BE2C (cell line): ENCODE measurements around the gene DCAF17.

ENCODE experiments used
- DNase-seq: peaks from one replicate; pipeline ENCODE4 v3.0.0-alpha.2; 2020
- H3K27me3 ChIP-seq: fragments of 250-450 bp; sonication (Bioruptor Pico); 2 replicates; pipeline ENCODE4 v1.5.1; 2020; ENCODE audit warnings: mild to moderate bottlenecking
- H3K36me3 ChIP-seq: fragments of 250-450 bp; sonication (Bioruptor Pico); 2 replicates; pipeline ENCODE4 v1.5.1; 2020; ENCODE audit warnings: mild to moderate bottlenecking
- H3K4me1 ChIP-seq: fragments of 250-450 bp; sonication (Bioruptor Pico); 2 replicates; pipeline ENCODE4 v1.5.1; 2020
- H3K4me3 ChIP-seq: 2 replicates; pipeline ENCODE4 v1.5.1; 2011; ENCODE audit warnings: low read depth, low read length
- H3K9me3 ChIP-seq: fragments of 250-450 bp; sonication (Bioruptor Pico); 2 replicates; pipeline ENCODE4 v1.5.1; 2020
- TF ChIP-seq, protein P1 (sequence below): IDR thresholded peaks from 2 replicates; pipeline ENCODE4 v1.5.1; 2012; ENCODE audit warnings: mild to moderate bottlenecking, low read depth, low read length

DCAF17 gene

DNA sequence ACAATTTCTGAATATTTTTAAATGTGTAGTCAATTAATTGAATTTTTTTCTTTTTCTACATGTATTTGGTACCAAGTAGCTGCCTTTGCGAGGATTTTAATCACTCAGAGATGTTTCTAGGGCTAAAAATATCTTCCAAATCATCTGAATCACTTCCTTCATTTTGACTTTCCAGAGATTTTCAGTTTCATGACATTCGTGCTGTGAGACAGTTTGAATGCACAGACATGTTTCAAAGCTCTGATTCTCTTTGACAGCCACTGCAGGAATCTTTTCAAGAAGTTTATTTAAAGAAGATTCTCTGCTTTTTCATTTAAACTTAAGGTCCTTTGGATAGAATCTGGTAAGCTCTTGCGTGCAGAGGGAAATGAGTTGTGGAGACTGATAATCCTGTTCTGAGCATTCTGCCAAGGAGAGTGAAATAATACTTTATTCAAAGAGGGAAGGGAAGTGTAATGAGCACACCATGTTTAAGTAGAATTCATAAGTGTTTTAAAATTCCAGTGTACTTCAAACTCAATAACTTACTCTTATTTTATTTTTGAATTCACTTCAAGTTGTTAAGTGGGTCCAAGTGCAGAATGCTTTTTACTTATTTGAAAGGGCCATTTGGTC is 97.9 kb downstream of the DCAF17 start:
- TF ChIP-seq, protein P1, sequence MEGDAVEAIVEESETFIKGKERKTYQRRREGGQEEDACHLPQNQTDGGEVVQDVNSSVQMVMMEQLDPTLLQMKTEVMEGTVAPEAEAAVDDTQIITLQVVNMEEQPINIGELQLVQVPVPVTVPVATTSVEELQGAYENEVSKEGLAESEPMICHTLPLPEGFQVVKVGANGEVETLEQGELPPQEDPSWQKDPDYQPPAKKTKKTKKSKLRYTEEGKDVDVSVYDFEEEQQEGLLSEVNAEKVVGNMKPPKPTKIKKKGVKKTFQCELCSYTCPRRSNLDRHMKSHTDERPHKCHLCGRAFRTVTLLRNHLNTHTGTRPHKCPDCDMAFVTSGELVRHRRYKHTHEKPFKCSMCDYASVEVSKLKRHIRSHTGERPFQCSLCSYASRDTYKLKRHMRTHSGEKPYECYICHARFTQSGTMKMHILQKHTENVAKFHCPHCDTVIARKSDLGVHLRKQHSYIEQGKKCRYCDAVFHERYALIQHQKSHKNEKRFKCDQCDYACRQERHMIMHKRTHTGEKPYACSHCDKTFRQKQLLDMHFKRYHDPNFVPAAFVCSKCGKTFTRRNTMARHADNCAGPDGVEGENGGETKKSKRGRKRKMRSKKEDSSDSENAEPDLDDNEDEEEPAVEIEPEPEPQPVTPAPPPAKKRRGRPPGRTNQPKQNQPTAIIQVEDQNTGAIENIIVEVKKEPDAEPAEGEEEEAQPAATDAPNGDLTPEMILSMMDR, result no peak
- no peaks in the 10 kb centered on the region for H3K4me1 ChIP-seq
- H3K9me3 ChIP-seq, result no peaks in the 10 kb centered on the region
- no peak overlapping the region for H3K4me3 ChIP-seq
- no peak for DNase-seq
- H3K27me3 ChIP-seq, result peaks cover 18% of the 10 kb centered on the region
- H3K36me3 ChIP-seq, result no peaks in the 10 kb centered on the region

DNA sequence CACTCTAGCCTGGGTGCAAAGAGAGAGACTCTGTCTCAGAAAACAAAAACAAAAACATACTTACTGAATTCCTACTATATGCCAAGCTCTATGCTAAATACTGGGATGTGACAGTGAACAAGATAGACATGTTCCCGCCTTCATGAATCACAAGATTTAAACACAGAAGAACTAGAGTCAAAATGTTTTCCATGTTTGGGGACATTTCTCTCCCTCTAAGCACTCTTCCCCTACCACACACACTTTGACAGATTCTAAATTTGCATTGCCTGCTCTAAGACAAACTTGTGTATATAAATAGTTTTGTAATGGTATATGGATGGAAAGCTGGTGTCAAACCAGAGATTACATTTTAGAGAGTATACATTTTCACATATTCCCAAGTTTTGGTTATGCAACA is 99.3 kb downstream of the DCAF17 start:
- H3K4me3 ChIP-seq, result no peak overlapping the region
- TF ChIP-seq, protein P1, result no peak
- no peak for DNase-seq
- peaks cover 18% of the 10 kb centered on the region for H3K27me3 ChIP-seq
- no peaks in the 10 kb centered on the region for H3K9me3 ChIP-seq
- H3K4me1 ChIP-seq, result no peaks in the 10 kb centered on the region
- no peaks in the 10 kb centered on the region for H3K36me3 ChIP-seq
